ENCODE results near the gene SLITRK2.

SLITRK2 gene

DNA sequence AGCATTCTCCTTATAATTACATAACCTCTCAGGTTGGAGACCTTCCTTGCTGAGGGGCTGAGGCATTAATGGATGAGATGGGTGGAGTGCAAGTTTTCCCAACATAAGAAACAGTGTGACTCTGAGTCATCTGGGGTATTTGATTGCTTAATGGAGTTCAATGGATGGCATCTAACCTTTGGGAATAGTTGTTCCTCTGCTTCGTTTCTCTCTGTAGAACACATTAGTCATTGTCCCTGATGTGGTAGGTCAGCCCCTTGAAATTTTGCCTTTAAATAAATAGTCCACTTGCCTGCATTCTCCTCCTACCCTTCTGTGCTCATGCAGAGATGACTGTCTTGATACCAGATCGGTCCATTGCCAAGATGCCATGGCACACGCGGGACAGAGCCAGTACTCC lies 38.6 kb downstream of the SLITRK2 start:
- no peak for DNase-seq (ENCODE audit: low read depth)

- DNase-seq (ENCODE audit: low read depth), result no peak
Measured at GRCh38 chrX:145861818-145862217, 44.2 kb downstream of the SLITRK2 start.

- DNase-seq (ENCODE audit: low read depth), result no peak
Measured at GRCh38 chrX:145865082-145865481, 47.5 kb downstream of the SLITRK2 start.
